Stomach (tissue), 4 donors: ENCODE results near the gene BCAS1.
A peak's percentile ranks its signal among the peaks of the same experiment; 100 is the strongest.

Source experiments
- POLR2A ChIP-seq, 4 donors: fragments of 450-650 bp; IDR thresholded peaks; one replicate each; pipeline ENCODE4 v1.6.1; 2016; ENCODE audit warnings: antibody characterized with exemption in 4 of 4, control low read depth in 2 of 4, mild to moderate bottlenecking in 1 of 4, moderate library complexity in 1 of 4
- POLR2AphosphoS5 ChIP-seq, 3 donors: sonication (generic); formaldehyde crosslinking; IDR thresholded peaks; one replicate each; pipeline ENCODE4 v1.6.1; 2016; ENCODE audit warnings: antibody characterized with exemption in 3 of 3

DNA sequence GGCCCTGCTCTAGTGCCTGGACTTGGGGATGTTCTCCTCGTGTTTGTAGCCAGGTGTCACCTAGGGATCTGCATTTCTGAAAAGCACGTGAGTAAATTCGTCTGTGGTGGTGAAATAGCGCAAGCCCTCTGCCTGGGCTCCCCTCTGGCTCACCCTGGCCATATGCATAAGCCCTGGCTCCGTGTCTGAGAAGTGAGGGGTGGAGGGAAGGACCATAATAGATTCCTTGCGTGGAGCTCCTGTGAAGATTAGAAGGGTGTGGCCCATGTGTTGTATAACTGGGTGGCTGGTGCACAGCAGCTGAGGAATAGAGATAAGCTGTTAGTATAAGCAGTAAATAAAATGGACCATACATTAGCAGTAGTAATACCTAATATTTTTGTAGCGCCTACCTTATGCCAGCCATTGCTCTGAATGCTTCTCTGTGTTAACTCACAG, 4.8 kb downstream of the BCAS1 start:
- TF ChIP-seq POLR2AphosphoS5 (IDR thresholded peaks at IDR 0.05) (peak in 1 of 3 donors; percentile 23), POLR2A (IDR thresholded peaks at IDR 0.05) (no peak)
